ENCODE measurements around the gene AKT1.

AKT1 gene

DNA sequence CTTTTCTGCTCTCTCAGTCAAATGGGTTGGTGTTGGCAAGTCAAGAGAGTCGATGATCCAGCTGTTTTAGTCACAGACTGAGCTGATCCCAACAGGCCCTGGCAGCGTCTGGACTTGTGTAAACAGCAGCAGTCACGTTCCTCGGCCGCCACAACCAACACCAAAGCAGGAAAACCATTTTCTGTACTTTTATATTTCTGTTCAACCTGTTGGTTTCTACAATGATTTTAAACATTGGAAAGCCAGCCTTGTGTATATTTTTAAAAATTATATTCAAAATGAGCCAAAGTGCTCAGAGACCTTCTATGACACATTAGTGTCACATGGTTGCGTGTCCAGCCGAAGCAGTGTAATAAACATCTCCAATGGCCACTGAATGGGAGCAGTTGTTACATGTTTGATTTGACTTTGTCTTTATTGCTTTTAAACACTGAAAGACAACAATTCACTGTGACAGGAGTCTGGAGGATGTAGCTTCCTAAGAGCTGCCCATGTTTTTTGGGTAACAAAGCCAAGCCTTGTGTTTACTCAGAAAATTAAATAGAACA, 48.5 kb downstream of the AKT1 start:
- H3K4me3 ChIP-seq (ENCODE audit: low read depth, low read length), result no peak overlapping the region
- DNase-seq (ENCODE audit: low read depth), result no peak
- TF ChIP-seq, protein P1, sequence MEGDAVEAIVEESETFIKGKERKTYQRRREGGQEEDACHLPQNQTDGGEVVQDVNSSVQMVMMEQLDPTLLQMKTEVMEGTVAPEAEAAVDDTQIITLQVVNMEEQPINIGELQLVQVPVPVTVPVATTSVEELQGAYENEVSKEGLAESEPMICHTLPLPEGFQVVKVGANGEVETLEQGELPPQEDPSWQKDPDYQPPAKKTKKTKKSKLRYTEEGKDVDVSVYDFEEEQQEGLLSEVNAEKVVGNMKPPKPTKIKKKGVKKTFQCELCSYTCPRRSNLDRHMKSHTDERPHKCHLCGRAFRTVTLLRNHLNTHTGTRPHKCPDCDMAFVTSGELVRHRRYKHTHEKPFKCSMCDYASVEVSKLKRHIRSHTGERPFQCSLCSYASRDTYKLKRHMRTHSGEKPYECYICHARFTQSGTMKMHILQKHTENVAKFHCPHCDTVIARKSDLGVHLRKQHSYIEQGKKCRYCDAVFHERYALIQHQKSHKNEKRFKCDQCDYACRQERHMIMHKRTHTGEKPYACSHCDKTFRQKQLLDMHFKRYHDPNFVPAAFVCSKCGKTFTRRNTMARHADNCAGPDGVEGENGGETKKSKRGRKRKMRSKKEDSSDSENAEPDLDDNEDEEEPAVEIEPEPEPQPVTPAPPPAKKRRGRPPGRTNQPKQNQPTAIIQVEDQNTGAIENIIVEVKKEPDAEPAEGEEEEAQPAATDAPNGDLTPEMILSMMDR (IDR thresholded peaks at IDR 0.05; ENCODE audit: low read depth, low read length, missing control alignments), result no peak

DNA sequence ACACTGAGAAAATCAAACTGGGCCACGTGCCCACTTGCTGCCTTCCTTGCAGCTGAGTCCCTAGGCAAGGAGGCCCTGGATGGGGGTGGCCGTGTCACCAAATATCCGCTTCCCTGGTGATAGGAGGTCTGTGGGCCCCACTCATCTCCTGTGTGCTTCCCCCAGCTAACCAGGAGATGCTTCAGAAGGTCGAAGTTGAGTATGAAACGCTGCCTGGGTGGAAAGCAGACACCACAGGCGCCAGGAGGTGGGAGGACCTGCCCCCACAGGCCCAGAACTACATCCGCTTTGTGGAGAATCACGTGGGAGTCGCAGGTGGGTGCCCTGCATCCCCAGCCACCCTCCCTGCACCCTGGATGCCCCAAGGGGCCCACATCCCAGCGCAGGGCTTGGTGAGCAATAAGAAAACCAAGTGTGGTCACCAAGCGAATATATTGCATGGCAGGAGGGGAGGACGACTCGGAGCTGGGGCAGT, 49.4 kb downstream of the AKT1 start:
- peak; percentile 19 for DNase-seq (ENCODE audit: low read depth)
- TF ChIP-seq, protein P1 (IDR thresholded peaks at IDR 0.05; ENCODE audit: low read depth, low read length, missing control alignments), result no peak
- H3K4me3 ChIP-seq (ENCODE audit: low read depth, low read length), result no peak overlapping the region

DNA sequence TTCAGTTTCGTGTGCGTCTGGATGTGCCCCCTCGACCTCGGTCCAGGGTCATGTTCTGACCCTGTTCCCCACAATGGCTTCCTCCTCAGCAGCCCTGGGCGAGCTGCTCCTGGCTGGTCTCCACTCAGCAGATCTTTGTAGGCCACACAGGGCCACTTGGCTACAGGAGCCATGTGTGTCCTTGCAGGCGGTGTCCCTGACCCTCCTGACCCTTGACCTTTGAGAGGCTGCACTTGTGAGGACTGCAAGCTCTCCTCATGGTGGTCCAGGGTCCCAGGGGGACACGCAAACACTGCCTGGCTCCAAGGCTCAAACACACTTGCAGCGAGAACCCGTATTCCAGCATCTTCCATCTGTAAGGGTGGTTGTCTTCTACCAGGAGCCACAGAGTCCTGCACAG, 50.1 kb downstream of the AKT1 start:
- DNase-seq (ENCODE audit: low read depth), result no peak
- TF ChIP-seq, protein P1 (IDR thresholded peaks at IDR 0.05; ENCODE audit: low read depth, low read length, missing control alignments), result no peak
- H3K4me3 ChIP-seq (ENCODE audit: low read depth, low read length), result no peak overlapping the region

DNA sequence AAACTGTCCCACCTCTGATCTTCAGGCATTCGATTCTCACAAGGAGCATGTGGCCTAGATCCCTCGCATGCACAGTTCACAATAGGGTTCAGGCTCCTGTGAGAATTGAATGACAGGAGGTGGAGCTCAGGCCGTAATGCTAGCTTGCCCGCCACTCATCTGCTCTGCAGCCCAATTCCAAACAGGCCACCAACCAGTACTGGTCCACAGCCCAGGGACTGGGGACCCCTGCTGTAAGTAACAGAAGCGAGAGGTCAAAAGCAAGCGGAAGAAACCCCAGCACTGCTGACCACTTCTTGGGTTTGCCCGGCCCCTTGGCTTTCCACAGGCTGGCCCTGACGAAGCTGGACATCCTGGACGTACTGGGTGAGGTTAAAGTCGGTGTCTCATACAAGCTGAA, 51.1 kb downstream of the AKT1 start:
- no peak overlapping the region for H3K4me3 ChIP-seq (ENCODE audit: low read depth, low read length)
- TF ChIP-seq, protein P1 (IDR thresholded peaks at IDR 0.05; ENCODE audit: low read depth, low read length, missing control alignments), result no peak
- DNase-seq (ENCODE audit: low read depth), result no peak

DNA sequence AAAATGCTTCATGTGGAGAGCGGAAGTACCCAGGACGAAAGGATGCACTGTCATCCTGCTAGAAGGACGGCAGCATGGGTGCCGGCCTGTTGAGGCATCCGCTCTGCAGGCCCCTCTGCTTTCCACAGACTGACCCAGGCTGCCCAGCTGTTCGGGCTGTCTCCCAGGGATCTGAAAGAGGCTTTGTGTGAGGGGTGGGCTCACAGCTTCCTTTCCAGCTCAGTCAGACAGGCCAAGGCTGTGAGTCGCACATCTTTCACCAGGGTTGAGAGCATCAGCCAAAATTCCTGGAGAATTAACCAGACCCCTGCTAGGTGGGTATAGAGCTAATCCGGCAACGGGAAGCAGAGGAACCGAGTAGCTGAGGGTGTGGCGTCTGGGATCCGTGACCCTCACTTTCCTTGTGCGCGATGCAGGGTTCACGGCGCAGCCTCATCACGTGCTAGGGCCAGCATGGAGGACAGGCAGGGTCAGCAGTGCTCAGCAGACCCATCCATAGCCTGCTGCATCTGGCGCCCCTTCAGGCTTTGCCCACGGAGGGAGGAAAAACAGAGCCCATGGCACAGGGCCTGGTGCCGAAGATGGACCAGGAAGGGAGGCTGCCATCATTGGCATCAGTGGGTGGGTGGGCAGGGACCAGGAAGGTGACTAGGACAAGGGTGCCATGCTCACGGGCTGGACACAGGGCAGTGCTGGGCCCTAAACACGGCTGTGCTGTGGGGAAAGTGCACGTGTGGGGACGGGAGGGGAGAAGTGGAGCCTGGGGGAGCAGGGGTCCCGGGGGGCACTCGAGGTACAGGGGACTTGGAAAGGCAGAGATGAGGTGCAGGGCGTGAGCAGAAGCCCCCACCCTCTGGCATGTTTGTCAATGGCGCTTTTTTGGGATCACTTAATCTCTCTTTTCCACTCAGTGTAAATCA, 51.8 kb downstream of the AKT1 start:
- H3K4me3 ChIP-seq (ENCODE audit: low read depth, low read length), result no peak overlapping the region
- TF ChIP-seq, protein P1 (IDR thresholded peaks at IDR 0.05; ENCODE audit: low read depth, low read length, missing control alignments), result no peak
- DNase-seq (ENCODE audit: low read depth), result no peak

DNA sequence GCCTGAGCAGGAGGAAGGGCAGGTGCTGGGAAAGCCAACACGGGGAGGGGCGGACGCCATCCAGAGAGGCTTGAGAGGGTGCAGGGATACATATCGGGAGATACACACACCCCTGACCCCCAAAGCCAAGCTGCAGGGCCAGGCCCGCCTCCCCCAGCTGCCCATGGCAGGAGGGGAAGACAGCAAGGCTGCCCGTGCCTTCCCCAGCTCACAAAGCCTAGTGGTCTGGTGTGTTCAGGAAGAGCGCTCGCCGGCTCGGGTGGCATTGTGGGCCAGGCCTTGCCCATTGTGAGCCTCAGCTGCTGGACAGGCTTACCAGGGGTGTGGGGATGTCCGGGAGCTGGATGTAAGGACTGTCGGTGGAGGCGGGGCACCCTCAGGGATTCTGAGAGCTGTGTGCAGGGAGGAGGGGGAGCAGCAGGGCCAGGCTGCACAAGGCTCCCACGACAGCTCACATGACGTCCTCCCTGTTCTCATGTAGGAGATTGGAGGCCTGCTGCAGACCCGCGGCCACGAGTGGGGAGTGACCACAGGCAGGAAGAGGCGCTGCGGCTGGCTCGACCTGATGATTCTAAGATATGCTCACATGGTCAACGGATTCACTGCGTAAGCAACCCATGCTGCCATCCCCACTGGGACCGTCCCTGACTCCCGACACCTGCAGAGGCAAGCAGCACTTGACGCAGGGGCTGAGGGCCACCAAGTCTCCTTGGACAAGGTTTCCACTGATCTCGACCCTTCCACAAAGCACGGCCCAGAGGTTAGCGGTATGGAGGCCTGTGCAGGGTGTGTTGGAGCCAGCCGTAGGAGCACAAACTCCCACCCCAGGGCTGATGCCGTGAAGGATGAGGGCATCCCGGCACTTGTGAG, 52.7 kb downstream of the AKT1 start:
- TF ChIP-seq, protein P1 (IDR thresholded peaks at IDR 0.05; ENCODE audit: low read depth, low read length, missing control alignments), result no peak
- no peak for DNase-seq (ENCODE audit: low read depth)

More for the DNA sequence above, 52.7 kb downstream of the AKT1 start:
- H3K4me3 ChIP-seq (ENCODE audit: low read depth, low read length), result no peak overlapping the region

Measured in GM12864 (cell line).